Loucy (cell line): ENCODE data around the gene BCL3.

Experiments used
- EZH2phosphoT487 ChIP-seq: fragments of 200-600 bp; IDR thresholded peaks from 2 replicates; pipeline ENCODE4 v1.6.1; 2018; ENCODE audit warnings: antibody characterized with exemption, mild to moderate bottlenecking, moderate library complexity, borderline replicate concordance
- TF ChIP-seq, protein P1 (sequence below): fragments of 200-600 bp; sonication (generic); conservative IDR thresholded peaks from 2 replicates; pipeline ENCODE4 v1.5.1; 2014; ENCODE audit warnings: mild to moderate bottlenecking, antibody characterized with exemption, low read length

GRCh38 chr19:44741841-44742329 lies 6.6 kb upstream of the BCL3 start:
- TF ChIP-seq, protein P1, sequence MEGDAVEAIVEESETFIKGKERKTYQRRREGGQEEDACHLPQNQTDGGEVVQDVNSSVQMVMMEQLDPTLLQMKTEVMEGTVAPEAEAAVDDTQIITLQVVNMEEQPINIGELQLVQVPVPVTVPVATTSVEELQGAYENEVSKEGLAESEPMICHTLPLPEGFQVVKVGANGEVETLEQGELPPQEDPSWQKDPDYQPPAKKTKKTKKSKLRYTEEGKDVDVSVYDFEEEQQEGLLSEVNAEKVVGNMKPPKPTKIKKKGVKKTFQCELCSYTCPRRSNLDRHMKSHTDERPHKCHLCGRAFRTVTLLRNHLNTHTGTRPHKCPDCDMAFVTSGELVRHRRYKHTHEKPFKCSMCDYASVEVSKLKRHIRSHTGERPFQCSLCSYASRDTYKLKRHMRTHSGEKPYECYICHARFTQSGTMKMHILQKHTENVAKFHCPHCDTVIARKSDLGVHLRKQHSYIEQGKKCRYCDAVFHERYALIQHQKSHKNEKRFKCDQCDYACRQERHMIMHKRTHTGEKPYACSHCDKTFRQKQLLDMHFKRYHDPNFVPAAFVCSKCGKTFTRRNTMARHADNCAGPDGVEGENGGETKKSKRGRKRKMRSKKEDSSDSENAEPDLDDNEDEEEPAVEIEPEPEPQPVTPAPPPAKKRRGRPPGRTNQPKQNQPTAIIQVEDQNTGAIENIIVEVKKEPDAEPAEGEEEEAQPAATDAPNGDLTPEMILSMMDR, result no peak
- no peak for TF ChIP-seq EZH2phosphoT487
